ENCODE data around the gene SCARB1. TPM values are rescaled to one million over a fixed set of nuclear protein-coding genes. Genes with fewer than 3 reads are reported as not detected.

The SCARB1 gene
- polyA plus RNA-seq, 4 donors: 19.4 to 22.7 (median 19.8) TPM

- DNase-seq (ENCODE audit: low read depth in 4 of 4, low spot score in 3 of 4): no peak
Measured at GRCh38 chr12:124780752-124781685, 82.6 kb downstream of the SCARB1 start.

GRCh38 chr12:124780336-124780735 lies 83.3 kb downstream of the SCARB1 start:
- no peak for DNase-seq (ENCODE audit: low read depth in 4 of 4, low spot score in 3 of 4)

DNA sequence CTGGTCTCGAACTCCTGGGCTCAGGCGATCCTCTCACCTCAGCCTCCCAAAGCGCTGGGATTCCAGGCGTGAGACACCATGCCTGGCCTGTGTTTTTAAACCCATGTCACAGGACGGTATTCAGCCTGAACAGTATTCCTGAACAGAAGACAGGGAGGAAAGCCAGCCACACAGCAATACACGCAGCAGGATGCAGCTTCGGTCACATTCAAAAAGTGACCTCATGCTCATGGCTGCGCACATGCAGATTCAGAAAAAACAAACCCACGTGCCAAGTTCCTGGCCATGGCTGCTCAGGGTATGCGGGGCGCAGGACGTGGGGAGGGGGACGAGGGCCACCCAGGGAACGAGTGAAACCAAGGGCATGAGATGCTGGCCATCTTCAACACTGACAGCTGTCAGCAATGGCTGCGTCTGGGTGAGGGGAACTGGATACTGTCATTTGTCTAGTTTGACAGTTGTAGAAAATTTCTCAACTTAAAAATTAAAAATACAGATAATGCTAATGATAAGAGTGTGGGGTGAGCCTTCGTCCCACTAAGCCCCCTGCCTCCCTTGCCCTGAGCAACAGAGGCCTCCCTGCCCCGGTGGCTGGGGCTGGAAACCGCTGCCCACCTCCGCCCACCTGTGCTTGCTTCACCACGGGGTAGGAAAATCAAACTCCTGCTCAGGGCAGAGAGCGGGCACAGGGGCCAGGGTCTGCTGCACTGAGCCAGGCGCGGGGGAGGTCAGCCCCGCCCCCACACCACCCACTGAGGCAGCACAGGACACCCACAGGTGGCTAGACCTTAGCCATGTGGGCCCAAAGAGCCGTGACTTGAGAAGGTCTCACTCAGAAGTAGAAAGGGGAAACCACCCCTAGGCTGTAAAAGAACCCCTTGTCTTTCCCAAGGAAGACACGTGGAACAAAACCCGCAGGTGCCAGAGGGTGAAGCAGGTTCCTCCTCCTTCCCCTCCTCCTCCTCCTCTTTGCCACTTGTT lies 84.2 kb downstream of the SCARB1 start:
- no peak for DNase-seq (ENCODE audit: low read depth in 4 of 4, low spot score in 3 of 4)

- DNase-seq (ENCODE audit: low read depth in 4 of 4, low spot score in 3 of 4): no peak
Measured at GRCh38 chr12:124778411-124778810, 85.3 kb downstream of the SCARB1 start.

GRCh38 chr12:124777399-124778372 lies 86.0 kb downstream of the SCARB1 start:
- DNase-seq (ENCODE audit: low read depth in 4 of 4, low spot score in 3 of 4): no peak

DNA sequence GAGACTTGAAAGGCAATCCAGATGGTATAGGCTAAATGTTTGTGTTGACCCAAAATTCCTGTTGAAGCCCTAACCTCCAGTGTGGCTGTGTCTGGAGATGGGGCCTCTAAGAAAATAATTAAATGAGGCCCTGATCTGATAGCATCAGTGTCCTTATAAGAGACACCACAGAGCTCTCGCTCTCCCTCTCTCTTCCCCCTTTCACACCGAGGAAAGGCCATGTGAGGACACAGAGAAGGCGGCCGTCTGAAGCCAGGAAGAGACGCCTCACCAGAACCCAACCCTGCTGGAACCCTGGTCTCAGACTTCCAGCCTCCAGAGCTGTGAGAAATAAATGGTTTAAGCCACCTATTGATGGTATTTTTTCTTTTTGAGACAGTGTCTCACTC lies 87.5 kb downstream of the SCARB1 start:
- DNase-seq (ENCODE audit: low read depth in 4 of 4, low spot score in 3 of 4): no peak

GRCh38 chr12:124774462-124775167 lies 89.0 kb downstream of the SCARB1 start:
- no peak for DNase-seq (ENCODE audit: low read depth in 4 of 4, low spot score in 3 of 4)

DNA sequence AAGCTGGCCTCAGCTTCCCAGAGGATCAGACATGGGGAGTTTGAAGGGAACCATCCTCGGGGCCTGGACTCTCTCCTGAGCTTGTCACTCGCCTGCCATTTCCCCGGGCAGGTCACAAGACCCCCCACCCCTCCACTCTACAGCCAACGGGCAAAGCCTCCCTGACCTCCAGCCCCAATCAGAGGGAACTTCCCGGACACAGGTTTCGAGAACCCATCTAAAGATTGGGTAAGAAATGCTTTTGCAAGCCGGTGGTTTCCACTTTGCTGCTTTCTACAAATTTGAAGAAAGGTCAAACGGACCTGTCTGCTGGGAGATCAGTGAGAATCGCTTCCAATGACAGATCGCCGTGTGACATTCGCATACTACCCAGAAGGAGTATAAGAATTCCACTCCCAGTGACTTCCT lies 89.6 kb downstream of the SCARB1 start:
- DNase-seq (ENCODE audit: low read depth in 4 of 4, low spot score in 3 of 4): no peak

DNA sequence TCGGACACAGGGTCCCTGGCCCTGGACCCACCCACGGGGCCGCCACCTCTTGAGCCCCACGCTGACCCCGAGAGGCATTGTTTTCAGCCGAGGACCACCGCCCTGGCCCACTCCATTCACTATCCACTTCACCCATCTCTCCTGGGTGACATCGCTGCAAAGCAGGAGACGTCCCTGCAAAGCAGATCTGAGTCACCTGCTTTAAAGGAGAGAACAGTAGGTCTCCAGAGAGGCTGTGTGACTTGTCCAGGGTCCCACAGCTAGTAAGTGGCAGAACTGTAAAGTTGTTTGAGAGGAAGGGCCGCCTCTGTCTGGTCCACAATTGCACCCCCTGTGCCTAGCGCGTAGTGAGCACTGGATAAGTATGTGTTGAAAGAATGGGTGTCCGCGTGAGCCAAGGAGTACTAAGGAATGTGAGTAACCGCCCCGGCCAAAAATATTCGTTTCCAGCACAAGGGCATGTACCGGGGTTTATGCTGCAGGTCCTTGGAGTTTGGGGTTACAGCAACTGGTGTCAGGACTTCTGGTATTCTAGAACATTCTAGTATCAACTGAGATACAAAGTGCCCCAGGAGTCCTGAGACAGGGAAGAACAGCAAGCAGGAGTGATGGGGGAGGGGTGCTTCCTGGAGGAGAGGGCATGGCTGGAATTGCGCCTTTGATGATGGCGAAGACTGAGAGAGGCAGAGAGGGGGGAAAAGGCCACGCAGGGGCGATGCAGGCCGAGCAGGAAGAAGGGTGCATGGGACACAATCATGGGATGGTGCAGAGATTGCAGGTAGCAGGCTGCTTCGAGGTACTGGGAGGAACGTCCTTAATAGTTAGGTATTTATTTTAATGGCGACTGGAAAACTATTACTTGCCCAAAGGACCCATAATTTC lies 91.1 kb downstream of the SCARB1 start:
- no peak for DNase-seq (ENCODE audit: low read depth in 4 of 4, low spot score in 3 of 4)

GRCh38 chr12:124771462-124772288 lies 92.0 kb downstream of the SCARB1 start:
- peak in 1 of 4 donors; percentile 83 for DNase-seq (ENCODE audit: low read depth in 4 of 4, low spot score in 3 of 4)

DNA sequence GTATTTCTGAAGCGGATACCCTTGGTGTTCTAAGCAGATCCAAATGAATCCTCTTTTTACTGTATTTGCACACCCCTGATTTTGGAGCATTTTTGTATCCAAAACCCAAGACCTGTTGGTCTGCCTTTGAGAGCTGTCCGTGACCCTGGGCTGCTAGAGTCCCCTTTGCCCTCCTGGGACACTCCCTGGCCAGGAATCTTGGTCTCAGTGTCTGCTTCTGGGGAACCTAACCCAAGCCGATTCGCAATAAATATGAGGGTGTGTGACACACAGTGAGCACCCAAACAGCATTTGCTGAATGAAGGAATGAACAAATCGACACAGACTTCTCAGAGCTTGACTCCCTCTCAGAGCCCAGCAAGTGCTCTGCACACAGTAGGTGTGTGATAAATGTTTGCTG lies 92.9 kb downstream of the SCARB1 start:
- DNase-seq (ENCODE audit: low read depth in 4 of 4, low spot score in 3 of 4): no peak

DNA sequence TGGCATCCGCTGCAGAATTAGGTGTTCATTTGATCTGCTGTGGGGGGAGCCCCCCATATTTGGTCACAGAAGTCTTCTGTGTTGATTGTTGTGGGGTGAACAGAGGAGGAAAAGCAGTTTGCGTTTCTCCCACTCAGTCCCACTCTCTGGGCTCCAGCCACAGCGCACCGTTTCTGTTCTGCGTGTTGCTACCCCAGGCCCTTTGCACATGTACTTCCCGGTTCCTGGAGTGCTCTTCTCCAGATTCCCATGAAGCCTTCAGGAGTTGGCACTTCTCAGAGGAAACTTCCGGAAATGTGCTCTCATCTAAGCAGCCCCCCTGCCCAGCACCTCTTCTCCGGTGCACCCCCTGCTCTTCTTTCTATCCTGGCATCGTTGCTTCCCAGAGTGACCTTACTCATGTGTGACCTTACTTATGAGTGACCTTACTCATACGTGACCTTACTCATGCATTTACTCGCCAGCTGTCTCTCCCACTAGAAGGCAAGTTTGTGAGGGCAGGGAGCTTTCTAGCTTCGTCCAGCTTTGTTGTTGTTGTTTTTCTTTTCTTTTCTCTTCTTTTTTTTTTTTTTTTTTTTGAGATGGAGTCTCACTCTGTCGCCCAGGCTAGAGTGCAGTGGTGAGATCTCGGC lies 93.7 kb downstream of the SCARB1 start:
- no peak for DNase-seq (ENCODE audit: low read depth in 4 of 4, low spot score in 3 of 4)

DNA sequence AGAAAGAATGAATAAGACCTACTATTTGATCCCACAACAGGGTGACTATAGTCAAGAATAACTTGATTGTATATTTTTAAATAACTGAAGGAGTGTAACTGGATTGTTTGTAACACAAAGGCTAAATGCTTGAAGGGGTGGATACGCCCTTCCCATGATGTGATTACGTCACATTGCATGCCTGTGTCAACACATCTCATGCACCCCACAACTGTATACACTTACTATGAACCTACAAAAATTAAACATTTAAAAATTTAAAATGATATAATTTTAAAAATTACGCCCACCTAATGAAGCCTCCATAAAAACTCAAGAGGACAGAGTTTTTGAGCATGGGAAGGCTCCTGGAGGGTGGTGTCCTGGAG lies 94.5 kb downstream of the SCARB1 start:
- no peak for DNase-seq (ENCODE audit: low read depth in 4 of 4, low spot score in 3 of 4)

DNA sequence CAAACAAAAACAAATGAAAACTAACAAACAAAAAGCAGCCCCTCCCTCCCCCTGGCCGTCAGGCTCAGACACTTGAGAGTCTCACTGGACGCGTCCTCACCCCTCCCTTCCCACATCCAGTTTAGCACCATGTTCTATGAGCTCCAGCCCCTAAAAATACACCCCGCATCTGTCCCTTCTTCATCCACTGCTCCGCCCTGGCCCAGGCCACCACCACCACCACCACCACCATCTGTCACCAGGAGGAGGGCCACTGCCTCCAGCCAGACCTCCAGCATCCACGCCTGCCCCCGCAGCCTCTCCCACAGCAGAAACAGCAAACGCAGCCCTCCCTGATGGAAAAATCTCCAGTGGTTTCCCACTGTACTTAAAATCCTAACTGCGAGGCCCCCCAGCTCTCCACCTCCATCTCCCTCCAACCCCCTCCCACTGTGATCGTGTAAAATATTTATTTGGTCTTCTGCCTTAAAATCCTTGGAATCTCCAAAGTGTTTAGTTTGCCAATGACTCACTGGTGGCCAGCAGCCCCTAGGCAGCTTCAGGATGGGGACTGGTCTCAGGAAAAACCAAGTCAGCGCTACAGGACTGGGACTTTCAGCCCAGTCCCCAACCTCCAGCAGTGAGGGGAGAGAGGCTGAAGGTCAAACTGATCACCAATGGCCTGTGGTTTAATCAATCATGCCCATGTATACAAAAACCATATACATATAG lies 95.1 kb downstream of the SCARB1 start:
- no peak for DNase-seq (ENCODE audit: low read depth in 4 of 4, low spot score in 3 of 4)

DNA sequence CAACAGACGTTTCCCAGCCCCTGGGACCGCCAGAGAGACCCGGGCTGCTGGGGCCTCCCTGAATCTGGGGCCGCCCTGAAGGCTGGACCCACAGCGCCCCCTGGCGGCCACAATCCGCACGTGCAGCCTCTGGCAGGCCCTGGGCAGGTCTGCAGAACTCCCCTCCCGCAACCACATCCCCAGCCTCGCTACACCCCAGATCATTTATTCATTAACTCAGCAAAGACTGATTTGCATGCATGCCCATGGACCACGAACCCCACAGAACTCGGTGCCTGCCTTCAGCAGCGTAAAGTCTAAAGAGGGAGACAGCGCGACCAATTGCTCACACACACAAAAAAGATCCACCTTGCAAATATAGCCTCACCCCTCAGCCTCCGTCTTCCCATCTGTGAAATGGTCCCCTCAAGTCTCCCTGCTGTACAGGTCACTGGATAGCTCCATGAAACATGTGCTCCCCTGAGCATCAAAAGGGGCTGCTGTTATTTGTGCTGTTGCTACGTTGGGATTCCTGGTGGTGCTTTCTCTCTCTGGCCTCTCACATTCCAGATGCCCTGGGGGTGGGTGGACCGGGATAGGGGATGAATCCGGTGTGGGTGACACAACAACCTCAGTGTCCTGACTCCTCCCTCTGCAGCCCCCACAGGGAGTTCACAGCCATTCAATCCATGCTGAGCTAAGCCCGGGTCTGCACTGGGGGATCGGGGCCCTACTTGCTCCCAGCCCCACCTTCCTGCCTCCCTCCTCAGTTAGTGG lies 96.4 kb downstream of the SCARB1 start:
- DNase-seq (ENCODE audit: low read depth in 4 of 4, low spot score in 3 of 4): peak in 1 of 4 donors; percentile 72

- DNase-seq (ENCODE audit: low read depth in 4 of 4, low spot score in 3 of 4): no peak
Measured at GRCh38 chr12:124766727-124767065, 97.0 kb downstream of the SCARB1 start.
